DOHH2 (cell line): ENCODE data around the gene GOLGA3.

Source experiments
- H3F3A ChIP-seq: fragments of 200-600 bp; sonication (generic), shearing (Covaris generic); 2 replicates; pipeline ENCODE4 v1.6.0; 2016; ENCODE audit warnings: antibody characterized with exemption, mild to moderate bottlenecking; ENCODE audit not compliant: control insufficient read depth, insufficient read depth
- H3K27ac ChIP-seq: fragments of 200-600 bp; sonication (generic); 2 replicates; pipeline ENCODE4 v1.5.1; 2014; ENCODE audit warnings: low read depth, mild to moderate bottlenecking, low read length, moderate library complexity
- H3K27me3 ChIP-seq: fragments of 200-600 bp; sonication (generic); 2 replicates; pipeline ENCODE4 v1.6.1; 2014; ENCODE audit warnings: mild to moderate bottlenecking, low read length, mixed read lengths; ENCODE audit not compliant: control insufficient read depth
- H3K36me3 ChIP-seq: fragments of 200-600 bp; sonication (generic); 2 replicates; pipeline ENCODE4 v1.6.1; 2014; ENCODE audit warnings: mild to moderate bottlenecking, low read length, moderate library complexity, mixed read lengths; ENCODE audit not compliant: control insufficient read depth
- H3K4me1 ChIP-seq: fragments of 200-600 bp; sonication (generic); 2 replicates; pipeline ENCODE4 v1.6.1; 2014; ENCODE audit warnings: mild to moderate bottlenecking, low read length, mixed read lengths; ENCODE audit not compliant: control insufficient read depth
- H3K4me2 ChIP-seq: fragments of 200-600 bp; sonication (generic); 2 replicates; pipeline ENCODE4 v1.6.0; 2014; ENCODE audit warnings: mild to moderate bottlenecking, low read length, moderate library complexity
- H3K4me3 ChIP-seq: fragments of 200-600 bp; sonication (generic); 2 replicates; pipeline ENCODE4 v1.5.1; 2014; ENCODE audit warnings: mild to moderate bottlenecking, low read length, mixed read lengths
- H3K79me2 ChIP-seq: fragments of 200-600 bp; sonication (generic); 2 replicates; pipeline ENCODE4 v1.6.1; 2014; ENCODE audit warnings: mild to moderate bottlenecking, low read length, mixed read lengths; ENCODE audit not compliant: control insufficient read depth
- H3K9me2 ChIP-seq: fragments of 200-600 bp; sonication (generic); replicated peaks from 2 replicates; pipeline ENCODE4 v1.6.1; 2014; ENCODE audit warnings: mild to moderate bottlenecking, low read length, mixed read lengths; ENCODE audit not compliant: control insufficient read depth
- H3K9me3 ChIP-seq: fragments of 200-600 bp; sonication (generic); 2 replicates; pipeline ENCODE4 v1.6.1; 2014; ENCODE audit warnings: antibody characterized with exemption, low read length, mixed read lengths; ENCODE audit not compliant: control insufficient read depth, insufficient read depth
- H4K20me1 ChIP-seq: fragments of 200-600 bp; sonication (generic); 2 replicates; pipeline ENCODE4 v1.6.0; 2014; ENCODE audit warnings: low read depth, mild to moderate bottlenecking, antibody characterized with exemption, low read length, moderate library complexity; ENCODE audit not compliant: control insufficient read depth, insufficient read depth
- CTCF ChIP-seq: fragments of 200-600 bp; sonication (generic); IDR thresholded peaks from one replicate; pipeline ENCODE4 v1.5.1; 2014; ENCODE audit warnings: antibody characterized with exemption, mild to moderate bottlenecking, low read depth, low read length; ENCODE audit not compliant: poor library complexity, severe bottlenecking
- EZH2phosphoT487 ChIP-seq: fragments of 200-600 bp; sonication (generic); IDR thresholded peaks from 2 replicates; pipeline ENCODE4 v1.6.1; 2017; ENCODE audit warnings: borderline replicate concordance, mild to moderate bottlenecking, antibody characterized with exemption, low read length, moderate library complexity, mixed read lengths

GOLGA3 gene

GRCh38 chr12:132835076-132836025 lies 6.7 kb upstream of the GOLGA3 start:
- Histone ChIP-seq H3K4me1 (peaks cover 28% of the 10 kb centered on the region), H4K20me1 (no peaks in the 10 kb centered on the region), H3K36me3 (peaks cover 5% of the 10 kb centered on the region; the same call in 1 of the 2 replicates), H3K27me3 (no peaks in the 10 kb centered on the region), H3K9me2 (no peaks in the 10 kb centered on the region), H3K4me3 (no peak overlapping the region), H3F3A (no peaks in the 10 kb centered on the region), H3K4me2 (0 out of 2 replicates have a peak overlapping the region, but pooled peaks have one; percentile 4), H3K27ac (no peak overlapping the region), H3K79me2 (no peaks in the 10 kb centered on the region), H3K9me3 (no peaks in the 10 kb centered on the region)
- TF ChIP-seq EZH2phosphoT487, result no peak
- TF ChIP-seq CTCF, result no peak

DNA sequence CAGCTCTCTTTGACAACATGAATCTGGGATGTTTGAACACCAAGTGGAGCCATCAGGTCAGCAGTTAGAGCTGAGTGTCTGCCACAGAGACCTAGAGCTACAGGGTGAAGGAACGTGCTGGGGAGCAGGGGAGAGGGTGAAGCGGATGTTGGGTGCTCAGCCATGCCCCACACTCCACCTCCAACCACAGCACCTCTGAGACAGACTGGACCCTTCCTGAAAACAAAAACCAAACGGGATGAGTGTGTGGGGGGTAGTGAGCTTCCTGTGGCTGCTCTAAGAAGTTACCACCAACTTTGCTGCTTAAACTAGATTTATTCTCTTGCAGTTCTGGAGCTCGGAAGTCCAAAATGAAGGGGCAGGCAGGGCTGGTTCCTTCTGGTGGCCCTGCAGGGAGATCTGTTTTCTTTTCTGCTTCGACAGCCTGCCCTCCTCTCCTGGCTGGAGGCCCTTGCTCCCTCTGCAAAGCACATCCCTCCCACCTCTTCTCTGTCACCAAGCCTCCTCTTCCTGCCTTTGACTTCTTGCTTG lies 5.6 kb upstream of the GOLGA3 start:
- H3K9me2 ChIP-seq, result no peaks in the 10 kb centered on the region
- H3F3A ChIP-seq, result 0 out of 2 replicates have a peak, but pooled peaks cover 4% of the 10 kb centered on the region
- peak overlapping the region; percentile 56 for H3K4me2 ChIP-seq
- H3K4me3 ChIP-seq, result peak overlapping the region; percentile 42
- no peaks in the 10 kb centered on the region for H3K27me3 ChIP-seq
- H4K20me1 ChIP-seq, result no peaks in the 10 kb centered on the region
- TF ChIP-seq CTCF, result no peak
- H3K4me1 ChIP-seq, result peaks cover 34% of the 10 kb centered on the region
- no peaks in the 10 kb centered on the region for H3K9me3 ChIP-seq
- 0 out of 2 replicates have a peak, but pooled peaks cover 3% of the 10 kb centered on the region for H3K36me3 ChIP-seq
- H3K27ac ChIP-seq, result peak overlapping the region; percentile 61
- no peaks in the 10 kb centered on the region for H3K79me2 ChIP-seq

GRCh38 chr12:132833341-132833740 lies 4.7 kb upstream of the GOLGA3 start:
- H3K4me3 ChIP-seq, result no peak overlapping the region
- no peaks in the 10 kb centered on the region for H4K20me1 ChIP-seq
- H3F3A ChIP-seq, result 0 out of 2 replicates have a peak, but pooled peaks cover 4% of the 10 kb centered on the region
- no peaks in the 10 kb centered on the region for H3K9me2 ChIP-seq
- no peak overlapping the region for H3K4me2 ChIP-seq
- TF ChIP-seq CTCF, result no peak
- TF ChIP-seq EZH2phosphoT487, result no peak
- peaks cover 3% of the 10 kb centered on the region; the same call in 1 of the 2 replicates for H3K36me3 ChIP-seq
- H3K27me3 ChIP-seq, result no peaks in the 10 kb centered on the region
- H3K4me1 ChIP-seq, result peaks cover 37% of the 10 kb centered on the region
- no peaks in the 10 kb centered on the region for H3K9me3 ChIP-seq
- peaks cover 3% of the 10 kb centered on the region for H3K79me2 ChIP-seq
- no peak overlapping the region for H3K27ac ChIP-seq
